A549 (cell line): ENCODE data around the gene LMAN1L. TPM values are rescaled to one million over a fixed set of nuclear protein-coding genes. Genes with fewer than 3 reads are reported as not detected.
A peak's percentile ranks its signal among the peaks of the same experiment; 100 is the strongest.

Experiments
- ATAC-seq, 2 experiments: fragments of 200-7000 bp in 1 of 2; fragments of >200 bp in 1 of 2; cut with Nextera tagmentation in 1 of 2; cut with Tn5 transposase in 1 of 2; 3 replicates each; pipeline versions ENCODE4 v1.8.0 to v1.9.1; 2018 to 2020; ENCODE audit warnings: mild to moderate bottlenecking in 1 of 2, moderate library complexity in 1 of 2
- CTCF ChIA-PET: fragments of 300-600 bp; sonication (Branson Sonifier 250); formaldehyde crosslinking; extraction: SDS; loops from one replicate; lab custom pipeline; 2021; ENCODE audit warnings: antibody characterized with exemption, inconsistent platforms; lab: Yijun Ruan, JAX
- POLR2A ChIA-PET: fragments of 350-600 bp; formaldehyde crosslinking; extraction: SDS; loops from one replicate; lab custom pipeline; 2021; ENCODE audit warnings: antibody characterized with exemption, inconsistent platforms; lab: Yijun Ruan, JAX
- DNase-seq, 2 experiments: peaks; one replicate each; pipeline versions ENCODE4 v3.0.0 to v3.0.0-alpha.2; 2011 to 2016; ENCODE audit warnings: low read depth in 1 of 2, low spot score in 1 of 2
- FAIRE-seq: peaks from 2 replicates; lab custom pipeline; 2011; peaks lifted over from hg19 to GRCh38; lab: Jason Lieb, UNC
- H3K27ac ChIP-seq, 2 experiments: fragments of >200 bp; sonication (Bioruptor Twin); formaldehyde crosslinking; 3 replicates each; pipeline ENCODE4 v1.5.1; 2016 to 2017
- H3K4me1 ChIP-seq: fragments of >200 bp; sonication (Bioruptor Twin); formaldehyde crosslinking; 3 replicates; pipeline ENCODE4 v1.6.1; 2016
- H3K4me2 ChIP-seq: fragments of >200 bp; sonication (Bioruptor Twin); formaldehyde crosslinking; 3 replicates; pipeline ENCODE4 v1.6.1; 2016
- H3K4me3 ChIP-seq: fragments of >200 bp; sonication (Bioruptor Twin); formaldehyde crosslinking; 3 replicates; pipeline ENCODE4 v1.5.1; 2016
- H3K9me3 ChIP-seq: fragments of >200 bp; sonication (Bioruptor Twin); formaldehyde crosslinking; 3 replicates; pipeline ENCODE4 v1.6.1; 2016
- BHLHE40 ChIP-seq: IDR thresholded peaks from 2 replicates; pipeline ENCODE4 v1.6.1; 2012; ENCODE audit warnings: low read depth, low read length, inconsistent platforms
- CBX8 ChIP-seq: fragments of 200-600 bp; sonication (generic); IDR thresholded peaks from 2 replicates; pipeline ENCODE4 v1.6.1; 2016
- CHD2 ChIP-seq: fragments of 150-350 bp; IDR thresholded peaks from 2 replicates; pipeline ENCODE4 v1.6.1; 2014; ENCODE audit warnings: low read length; ENCODE audit not compliant: partially characterized antibody
- EHF ChIP-seq: fragments of 250-450 bp; sonication (Bioruptor Pico); IDR thresholded peaks from 2 replicates; pipeline ENCODE4 v1.5.0; 2020; ENCODE audit warnings: mild to moderate bottlenecking
- EHMT2 ChIP-seq: fragments of 200-600 bp; sonication (generic); IDR thresholded peaks from 2 replicates; pipeline ENCODE4 v1.6.1; 2016; ENCODE audit warnings: antibody characterized with exemption, low read depth, mild to moderate bottlenecking, moderate library complexity
- EP300 ChIP-seq, 2 experiments: fragments of >200 bp; sonication (Bioruptor Twin); formaldehyde crosslinking; IDR thresholded peaks; 2 replicates in 1 of 2; 3 replicates in 1 of 2; pipeline ENCODE4 v1.6.1; 2016 to 2017
- ESRRA ChIP-seq: fragments of 150-350 bp; IDR thresholded peaks from 2 replicates; pipeline ENCODE4 v1.6.1; 2014; ENCODE audit warnings: mild to moderate bottlenecking, low read length, borderline replicate concordance
- FOSB ChIP-seq: fragments of 250-450 bp; sonication (Bioruptor Pico); IDR thresholded peaks from 2 replicates; pipeline ENCODE4 v1.5.0; 2020; ENCODE audit warnings: mild to moderate bottlenecking, moderate library complexity
- FOSL2 ChIP-seq, 2 experiments: fragments of 450-650 bp in 1 of 2; fragments of >200 bp in 1 of 2; sonication (Bioruptor Twin) in 1 of 2; formaldehyde crosslinking; IDR thresholded peaks; 2 replicates each; pipeline versions ENCODE4 v1.5.0 to v1.6.1; 2016 to 2020; ENCODE audit warnings: mild to moderate bottlenecking in 1 of 2, moderate library complexity in 1 of 2
- GATA3 ChIP-seq: IDR thresholded peaks from 2 replicates; pipeline ENCODE4 v1.6.1; 2012; ENCODE audit warnings: borderline replicate concordance
- HDAC2 ChIP-seq: fragments of 200-600 bp; sonication (generic); IDR thresholded peaks from 2 replicates; pipeline ENCODE4 v1.6.1; 2016
- HOXA7 ChIP-seq: fragments of 250-450 bp; sonication (Bioruptor Pico); IDR thresholded peaks from 2 replicates; pipeline ENCODE4 v1.5.0; 2020; ENCODE audit warnings: mild to moderate bottlenecking, moderate library complexity
- HOXB13 ChIP-seq: fragments of 250-450 bp; sonication (Bioruptor Pico); IDR thresholded peaks from 2 replicates; pipeline ENCODE4 v1.5.0; 2020; ENCODE audit warnings: low read depth, mild to moderate bottlenecking, moderate library complexity
- JUNB ChIP-seq: fragments of >200 bp; sonication (Bioruptor Twin); formaldehyde crosslinking; IDR thresholded peaks from 2 replicates; pipeline ENCODE4 v1.6.1; 2016
- KDM1A ChIP-seq: fragments of 200-600 bp; sonication (generic); IDR thresholded peaks from 2 replicates; pipeline ENCODE4 v1.6.1; 2016; ENCODE audit warnings: low read depth, mild to moderate bottlenecking
- MYC ChIP-seq: IDR thresholded peaks from 2 replicates; pipeline ENCODE4 v1.6.1; 2012; ENCODE audit warnings: mild to moderate bottlenecking, inconsistent platforms, low read length, improper control_type of control experiment, borderline replicate concordance
- NFE2L2 ChIP-seq: fragments of 150-350 bp; conservative IDR thresholded peaks from 2 replicates; pipeline ENCODE4 v1.6.1; 2014; ENCODE audit warnings: low read length
- NPAS2 ChIP-seq: fragments of 250-450 bp; sonication (Bioruptor Pico); IDR thresholded peaks from 2 replicates; pipeline ENCODE4 v1.8.0; 2022; ENCODE audit warnings: mild to moderate bottlenecking, moderate library complexity, borderline replicate concordance
- NR3C1 ChIP-seq: fragments of >200 bp; sonication (Bioruptor Twin); formaldehyde crosslinking; IDR thresholded peaks from 3 replicates; pipeline ENCODE4 v1.6.1; 2017
- POLR2A ChIP-seq: IDR thresholded peaks from 2 replicates; pipeline ENCODE4 v1.6.1; 2012; ENCODE audit warnings: mild to moderate bottlenecking, low read length
- RNF2 ChIP-seq: fragments of 200-600 bp; sonication (generic); IDR thresholded peaks from 2 replicates; pipeline ENCODE4 v1.6.1; 2016; ENCODE audit warnings: low read depth, mild to moderate bottlenecking, antibody characterized with exemption, moderate library complexity, borderline replicate concordance
- SMC3 ChIP-seq: fragments of >200 bp; sonication (Bioruptor Twin); formaldehyde crosslinking; IDR thresholded peaks from 3 replicates; pipeline ENCODE4 v1.6.1; 2018; ENCODE audit warnings: inconsistent platforms
- ZC3H11A ChIP-seq: fragments of 450-650 bp; IDR thresholded peaks from 2 replicates; pipeline ENCODE4 v1.6.1; 2014; ENCODE audit warnings: antibody characterized with exemption, mild to moderate bottlenecking
- ZNF302 ChIP-seq: fragments of 250-450 bp; sonication (Bioruptor Pico); IDR thresholded peaks from 2 replicates; pipeline ENCODE4 v1.9.0; 2021; ENCODE audit warnings: inconsistent platforms, mild to moderate bottlenecking, moderate library complexity
- WGBS: methylation state at CpG from one replicate; pipeline ENCODE4 v1.1.6; 2017; ENCODE audit errors: missing lambda C conversion rate; 5-methylcytosine and 5-hydroxymethylcytosine counted together
- polyA plus RNA-seq, 4 experiments: library from polyadenylated mRNA; depleted of rRNA in 3 of 4; stranded (reverse); fragments of >200 nt; fragmentation: RNase III in 1 of 4; extraction: RNeasy Plus Mini Kit Qiagen cat#74134 plus additional on column Dnase treatment in 1 of 4; gene quantifications; 2 replicates in 3 of 4; 3 replicates in 1 of 4; pipeline ENCODE4 v1.2.3, GENCODE V29; 2011 to 2017
- TF ChIP-seq, protein P1 (sequence below): IDR thresholded peaks from 2 replicates; pipeline ENCODE4 v1.6.1; 2012
- TF ChIP-seq, protein P2 (sequence below): fragments of 250-450 bp; sonication (Bioruptor Pico); IDR thresholded peaks from 2 replicates; pipeline ENCODE4 v1.5.0; 2020; ENCODE audit warnings: low read depth, mild to moderate bottlenecking, moderate library complexity
- TF ChIP-seq, protein P3 (sequence below): IDR thresholded peaks from 2 replicates; pipeline ENCODE4 v1.6.1; 2012
- TF ChIP-seq, protein P4 (sequence below): fragments of 200-600 bp; sonication (generic); IDR thresholded peaks from 2 replicates; pipeline ENCODE4 v1.6.1; 2016; ENCODE audit warnings: antibody characterized with exemption, mild to moderate bottlenecking, moderate library complexity
- TF ChIP-seq, protein P5 (sequence below): fragments of >200 bp; sonication (Bioruptor Twin); formaldehyde crosslinking; IDR thresholded peaks from 3 replicates; pipeline ENCODE4 v1.6.1; 2016

LMAN1L gene
- polyA plus RNA-seq, 2 of the 4 experiments (the other 2 are of a cell fraction): not detected

DNA sequence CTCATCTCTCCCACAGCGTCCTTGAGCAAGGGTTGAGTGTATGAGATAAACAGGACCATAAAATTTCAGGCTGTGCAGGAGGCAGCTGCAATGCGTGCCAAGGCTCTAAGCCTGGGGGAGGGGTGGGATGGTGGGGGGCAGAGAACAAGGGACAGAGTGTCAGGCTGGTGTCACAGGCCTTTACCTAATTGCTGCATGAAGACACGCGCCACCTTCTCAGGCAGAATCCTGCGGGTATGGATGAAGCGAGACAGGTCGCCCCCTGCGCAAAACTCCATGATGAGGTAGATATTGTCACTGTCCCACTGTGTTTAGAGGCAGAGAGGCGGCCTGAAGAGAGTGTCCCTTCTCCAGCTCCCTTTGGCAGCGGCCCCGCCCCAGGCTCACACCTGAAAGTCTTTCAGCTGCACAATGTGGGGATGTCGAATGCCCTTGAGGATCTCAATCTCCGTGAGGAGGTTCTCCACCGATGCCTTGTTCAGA, 29.3 kb downstream of the LMAN1L start:
- 84% methylated on average over 14 of the region's 14 CpGs for WGBS
- H3K4me3 ChIP-seq: peak overlapping the region; percentile 66
- DNase-seq (no peak), FAIRE-seq (no peak), ATAC-seq (no peak)
- H3K4me2 ChIP-seq: peak overlapping the region; percentile 88
- H3K27ac ChIP-seq: peak overlapping the region in 1 of 2 experiments; percentile 95; a peak in 4 of 6 replicates
- ChIA-PET POLR2A (interaction anchor here (0.6 kb wide), 1 partner anchor 57 kb away, joined by 4 read pairs; no protein-coding TSS in a partner anchor), CTCF (interaction anchor here (1.4 to 66.7 kb wide), 6 partner anchors 9 to 59 kb away, joined by 4 to 1908 read pairs (median 8); partner anchors contain the start of genes CPLX3, CSK and LMAN1L)
- H3K4me1 ChIP-seq: peaks cover 13% of the 10 kb centered on the region
- no peak for TF ChIP-seq FOSL2 (IDR thresholded peaks at IDR 0.05)
- TF ChIP-seq FOSL2 (CRISPR knock-in tag; IDR thresholded peaks at IDR 0.05): no peak
- TF ChIP-seq KDM1A: no peak
- TF ChIP-seq, protein P1, sequence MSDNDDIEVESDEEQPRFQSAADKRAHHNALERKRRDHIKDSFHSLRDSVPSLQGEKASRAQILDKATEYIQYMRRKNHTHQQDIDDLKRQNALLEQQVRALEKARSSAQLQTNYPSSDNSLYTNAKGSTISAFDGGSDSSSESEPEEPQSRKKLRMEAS: no peak
- TF ChIP-seq NPAS2 (CRISPR knock-in tag): no peak
- no peak for TF ChIP-seq ZC3H11A
- no peak for TF ChIP-seq ESRRA
- TF ChIP-seq, protein P2, sequence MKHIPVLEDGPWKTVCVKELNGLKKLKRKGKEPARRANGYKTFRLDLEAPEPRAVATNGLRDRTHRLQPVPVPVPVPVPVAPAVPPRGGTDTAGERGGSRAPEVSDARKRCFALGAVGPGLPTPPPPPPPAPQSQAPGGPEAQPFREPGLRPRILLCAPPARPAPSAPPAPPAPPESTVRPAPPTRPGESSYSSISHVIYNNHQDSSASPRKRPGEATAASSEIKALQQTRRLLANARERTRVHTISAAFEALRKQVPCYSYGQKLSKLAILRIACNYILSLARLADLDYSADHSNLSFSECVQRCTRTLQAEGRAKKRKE (CRISPR knock-in tag): no peak
- TF ChIP-seq, protein P3, sequence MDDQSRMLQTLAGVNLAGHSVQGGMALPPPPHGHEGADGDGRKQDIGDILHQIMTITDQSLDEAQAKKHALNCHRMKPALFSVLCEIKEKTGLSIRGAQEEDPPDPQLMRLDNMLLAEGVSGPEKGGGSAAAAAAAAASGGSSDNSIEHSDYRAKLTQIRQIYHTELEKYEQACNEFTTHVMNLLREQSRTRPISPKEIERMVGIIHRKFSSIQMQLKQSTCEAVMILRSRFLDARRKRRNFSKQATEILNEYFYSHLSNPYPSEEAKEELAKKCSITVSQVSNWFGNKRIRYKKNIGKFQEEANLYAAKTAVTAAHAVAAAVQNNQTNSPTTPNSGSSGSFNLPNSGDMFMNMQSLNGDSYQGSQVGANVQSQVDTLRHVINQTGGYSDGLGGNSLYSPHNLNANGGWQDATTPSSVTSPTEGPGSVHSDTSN: no peak
- TF ChIP-seq MYC: no peak
- TF ChIP-seq EHMT2: no peak
- no peak for TF ChIP-seq NR3C1
- TF ChIP-seq, all 56 proteins: peak for 0
- H3K9me3 ChIP-seq: no peaks in the 10 kb centered on the region

DNA sequence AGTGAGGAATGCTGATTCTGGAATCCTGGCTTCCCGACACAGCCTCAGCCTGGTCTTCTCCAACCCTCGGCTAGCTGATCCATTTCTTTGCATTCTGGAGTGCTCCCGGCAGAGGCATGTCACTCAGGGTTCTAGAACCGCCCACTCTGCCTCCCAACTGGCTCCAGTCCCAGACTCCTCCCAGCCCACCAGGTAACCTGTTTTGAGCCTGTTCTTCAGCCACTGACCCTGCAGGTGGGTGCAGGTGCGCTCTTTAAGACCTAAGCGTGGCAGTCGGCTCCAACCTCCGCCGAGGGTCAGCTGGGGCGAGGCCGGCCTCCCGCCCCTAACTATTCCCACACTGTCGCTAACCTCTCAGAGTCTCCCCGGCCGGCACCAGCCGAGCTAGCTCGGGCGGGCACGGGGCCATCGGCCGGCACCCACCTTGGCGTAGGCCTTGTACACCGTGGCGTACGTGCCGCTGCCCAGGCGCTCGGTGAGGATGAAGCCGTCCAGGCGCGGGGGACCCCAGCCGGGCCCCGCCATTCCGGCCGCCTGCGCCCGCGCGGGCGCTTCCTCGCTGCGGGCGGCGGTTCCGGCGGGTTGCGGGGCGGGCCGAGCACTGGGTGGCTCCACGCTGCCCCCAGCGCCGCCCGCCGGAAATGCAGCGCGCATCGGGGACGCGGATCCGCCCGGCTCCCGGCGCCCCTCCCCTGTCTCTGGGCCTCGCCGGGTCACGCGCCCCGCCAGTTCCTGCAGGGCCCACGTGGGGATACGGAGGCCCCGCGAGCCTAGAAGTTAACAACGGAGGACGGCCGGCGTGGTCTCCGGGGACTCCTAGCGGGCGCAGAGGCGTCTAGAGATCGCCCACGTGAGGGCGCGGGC, 30.2 kb downstream of the LMAN1L start, which contains the start of gene ULK3:
TSS of gene ULK3 (minus strand) at position 576 of the 864 bp plus-strand sequence. CDS start at position 525, 51 bp downstream.
- Histone ChIP-seq H3K4me1 (peaks cover 13% of the 10 kb centered on the region), H3K4me3 (peak within 1 kb of the TSS; percentile 66), H3K27ac (peak within 1 kb of the TSS; percentile 89 to 95), H3K9me3 (no peaks in the 10 kb centered on the region), H3K4me2 (peak within 1 kb of the TSS; percentile 88)
- ChIA-PET POLR2A (interaction anchor here (0.6 kb wide), 2 partner anchors 42 to 56 kb away, joined by 3 to 4 read pairs; no protein-coding TSS in a partner anchor), CTCF (interaction anchor here (0.7 to 66.7 kb wide), 12 partner anchors 9 to 465 kb away, joined by 3 to 1908 read pairs (median 4); partner anchors contain the start of genes CPLX3, CSK and LMAN1L)
- DNase-seq: peak; percentile 90 to 96
- FAIRE-seq: peak; percentile 67
- WGBS: 2% methylated on average over 36 of the region's 84 CpGs
- ATAC-seq: peak; percentile 87 to 91
- TF ChIP-seq HOXB13 (CRISPR knock-in tag) (peak; percentile 91; the same call in 1 of the 2 replicates), ZNF302 (CRISPR knock-in tag) (no peak), FOSB (CRISPR knock-in tag) (no peak), BHLHE40 (no peak), NFE2L2 (no peak), RNF2 (no peak), EHF (CRISPR knock-in tag) (peak; percentile 60; the same call in 1 of the 2 replicates), POLR2A (peak; percentile 88), EP300 (IDR thresholded peaks at IDR 0.05) (no peak), HOXA7 (CRISPR knock-in tag) (no peak), CHD2 (no peak), JUNB (no peak), CBX8 (no peak), GATA3 (no peak), SMC3 (peak; percentile 26; the same call in 1 of the 3 replicates), HDAC2 (no peak)
- TF ChIP-seq, protein P4, sequence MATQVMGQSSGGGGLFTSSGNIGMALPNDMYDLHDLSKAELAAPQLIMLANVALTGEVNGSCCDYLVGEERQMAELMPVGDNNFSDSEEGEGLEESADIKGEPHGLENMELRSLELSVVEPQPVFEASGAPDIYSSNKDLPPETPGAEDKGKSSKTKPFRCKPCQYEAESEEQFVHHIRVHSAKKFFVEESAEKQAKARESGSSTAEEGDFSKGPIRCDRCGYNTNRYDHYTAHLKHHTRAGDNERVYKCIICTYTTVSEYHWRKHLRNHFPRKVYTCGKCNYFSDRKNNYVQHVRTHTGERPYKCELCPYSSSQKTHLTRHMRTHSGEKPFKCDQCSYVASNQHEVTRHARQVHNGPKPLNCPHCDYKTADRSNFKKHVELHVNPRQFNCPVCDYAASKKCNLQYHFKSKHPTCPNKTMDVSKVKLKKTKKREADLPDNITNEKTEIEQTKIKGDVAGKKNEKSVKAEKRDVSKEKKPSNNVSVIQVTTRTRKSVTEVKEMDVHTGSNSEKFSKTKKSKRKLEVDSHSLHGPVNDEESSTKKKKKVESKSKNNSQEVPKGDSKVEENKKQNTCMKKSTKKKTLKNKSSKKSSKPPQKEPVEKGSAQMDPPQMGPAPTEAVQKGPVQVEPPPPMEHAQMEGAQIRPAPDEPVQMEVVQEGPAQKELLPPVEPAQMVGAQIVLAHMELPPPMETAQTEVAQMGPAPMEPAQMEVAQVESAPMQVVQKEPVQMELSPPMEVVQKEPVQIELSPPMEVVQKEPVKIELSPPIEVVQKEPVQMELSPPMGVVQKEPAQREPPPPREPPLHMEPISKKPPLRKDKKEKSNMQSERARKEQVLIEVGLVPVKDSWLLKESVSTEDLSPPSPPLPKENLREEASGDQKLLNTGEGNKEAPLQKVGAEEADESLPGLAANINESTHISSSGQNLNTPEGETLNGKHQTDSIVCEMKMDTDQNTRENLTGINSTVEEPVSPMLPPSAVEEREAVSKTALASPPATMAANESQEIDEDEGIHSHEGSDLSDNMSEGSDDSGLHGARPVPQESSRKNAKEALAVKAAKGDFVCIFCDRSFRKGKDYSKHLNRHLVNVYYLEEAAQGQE: no peak
- TF ChIP-seq, protein P5, sequence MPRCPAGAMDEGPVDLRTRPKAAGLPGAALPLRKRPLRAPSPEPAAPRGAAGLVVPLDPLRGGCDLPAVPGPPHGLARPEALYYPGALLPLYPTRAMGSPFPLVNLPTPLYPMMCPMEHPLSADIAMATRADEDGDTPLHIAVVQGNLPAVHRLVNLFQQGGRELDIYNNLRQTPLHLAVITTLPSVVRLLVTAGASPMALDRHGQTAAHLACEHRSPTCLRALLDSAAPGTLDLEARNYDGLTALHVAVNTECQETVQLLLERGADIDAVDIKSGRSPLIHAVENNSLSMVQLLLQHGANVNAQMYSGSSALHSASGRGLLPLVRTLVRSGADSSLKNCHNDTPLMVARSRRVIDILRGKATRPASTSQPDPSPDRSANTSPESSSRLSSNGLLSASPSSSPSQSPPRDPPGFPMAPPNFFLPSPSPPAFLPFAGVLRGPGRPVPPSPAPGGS: peak; percentile 89
